GM18867 (cell line): ENCODE data around the gene SLC2A6.

Experiments
- ATAC-seq: cut with Tn5 transposase; IDR thresholded peaks from one replicate; pipeline ENCODE4 v1.9.1; 2021; ENCODE audit warnings: mild to moderate bottlenecking, moderate library complexity; ENCODE audit not compliant: unreplicated experiment

SLC2A6 gene

GRCh38 chr9:133478851-133479711 lies at the start of gene SLC2A6:
TSS of gene SLC2A6 (minus strand) at chr9:133479099. CDS start at chr9:133479059, 40 bp downstream.
- ATAC-seq = peak; percentile 90

- ATAC-seq = no peak
Observed at GRCh38 chr9:133528001-133528875, 49.3 kb upstream of the SLC2A6 start.

GRCh38 chr9:133527444-133527920 lies 48.6 kb upstream of the SLC2A6 start:
- no peak for ATAC-seq

- ATAC-seq = no peak
Observed at GRCh38 chr9:133526721-133527321, 47.9 kb upstream of the SLC2A6 start.

- ATAC-seq = no peak
Observed at GRCh38 chr9:133525677-133526076, 46.8 kb upstream of the SLC2A6 start.

GRCh38 chr9:133524679-133525228 lies 45.9 kb upstream of the SLC2A6 start, which contains the start of gene MYMK:
TSS of gene MYMK (minus strand) at chr9:133524959. CDS start at chr9:133524844, 115 bp downstream.
- no peak for ATAC-seq

- no peak for ATAC-seq
Observed at GRCh38 chr9:133524146-133524545, 45.2 kb upstream of the SLC2A6 start.

GRCh38 chr9:133523106-133523505 lies 44.2 kb upstream of the SLC2A6 start:
- ATAC-seq = no peak

GRCh38 chr9:133522073-133522910 lies 43.4 kb upstream of the SLC2A6 start:
- ATAC-seq = no peak

- no peak for ATAC-seq
Observed at GRCh38 chr9:133521122-133522072, 42.5 kb upstream of the SLC2A6 start.

- ATAC-seq = no peak
Observed at GRCh38 chr9:133520121-133520835, 41.4 kb upstream of the SLC2A6 start.

GRCh38 chr9:133519693-133520092 lies 40.8 kb upstream of the SLC2A6 start:
- ATAC-seq = no peak

- no peak for ATAC-seq
Observed at GRCh38 chr9:133518706-133519449, 40.0 kb upstream of the SLC2A6 start.

- ATAC-seq = no peak
Observed at GRCh38 chr9:133518200-133518599, 39.3 kb upstream of the SLC2A6 start.

- ATAC-seq = no peak
Observed at GRCh38 chr9:133517711-133518110, 38.8 kb upstream of the SLC2A6 start.

GRCh38 chr9:133516961-133517350 lies 38.1 kb upstream of the SLC2A6 start:
- no peak for ATAC-seq

- no peak for ATAC-seq
Observed at GRCh38 chr9:133516256-133516960, 37.5 kb upstream of the SLC2A6 start.
